HCT116 (cell line): ENCODE measurements around the gene EIF3A. TPM values are rescaled to one million over a fixed set of nuclear protein-coding genes. Genes with fewer than 3 reads are reported as not detected.
A peak's percentile ranks its signal among the peaks of the same experiment; 100 is the strongest.

Experiments
- ATAC-seq: fragments of 200-7000 bp; cut with Tn5 transposase; 2 replicates; pipeline ENCODE4 v1.9.1; 2020; ENCODE audit warnings: mild to moderate bottlenecking, moderate library complexity
- BruUV-seq: library from RNA; stranded (reverse); fragments of 400-500 nt; replicated peaks from 2 replicates; lab custom pipeline; 2021; lab: Mats Ljungman, UMichigan
- CTCF ChIA-PET: fragments of 300-600 bp; sonication (Branson Sonifier 250); formaldehyde crosslinking; loops from one replicate; lab custom pipeline; 2021; ENCODE audit warnings: antibody characterized with exemption; lab: Charles Lee
- POLR2A ChIA-PET: fragments of 300-600, 350-600 bp; sonication (Branson Sonifier 250); formaldehyde crosslinking; loops from one replicate; lab custom pipeline; 2021; ENCODE audit warnings: antibody characterized with exemption; lab: Charles Lee
- RAD21 ChIA-PET, 2 experiments: fragments of 300-600 bp; sonication (Branson Sonifier 250); formaldehyde crosslinking; loops; one replicate each; lab custom pipeline; 2023; ENCODE audit warnings: low total read pairs in 2 of 2; ENCODE audit not compliant: uncharacterized antibody in 2 of 2, unreplicated experiment in 2 of 2, low non-redundant PET in 1 of 2; lab: Charles Lee
- DNase-seq: peaks from one replicate; pipeline ENCODE4 v3.0.0-alpha.2; 2010; ENCODE audit warnings: low read depth, low spot score
- H2AFZ ChIP-seq: fragments of 200-600 bp; shearing (Covaris generic), sonication (generic); 2 replicates; pipeline ENCODE4 v1.6.1; 2017; ENCODE audit warnings: low read depth, mixed run types, mixed read lengths, antibody characterized with exemption, low read length; ENCODE audit not compliant: poor library complexity, severe bottlenecking
- H3K27ac ChIP-seq: 2 replicates; pipeline ENCODE4 v1.5.1; 2012; ENCODE audit warnings: low read depth, low read length
- H3K27me3 ChIP-seq: fragments of 200-600 bp; sonication (generic); 2 replicates; pipeline ENCODE4 v1.6.1; 2016; ENCODE audit warnings: mixed run types, low read length, mixed read lengths; ENCODE audit not compliant: insufficient read depth
- H3K36me3 ChIP-seq, 2 experiments: fragments of 200-500 bp in 1 of 2; fragments of 200-600 bp in 1 of 2; sonication (Bioruptor generic) in 1 of 2; sonication (generic) in 1 of 2; 2 replicates each; pipeline versions ENCODE4 v1.5.1 to v1.6.1; 2014 to 2016; ENCODE audit warnings: low read length in 2 of 2, inconsistent platforms in 1 of 2, mixed read lengths in 1 of 2, mixed run types in 1 of 2; ENCODE audit not compliant: insufficient read depth in 2 of 2, control insufficient read depth in 1 of 2
- H3K4me1 ChIP-seq, 2 experiments: fragments of 200-600 bp in 1 of 2; sonication (generic) in 1 of 2; 2 replicates each; pipeline versions ENCODE4 v1.5.1 to v1.6.1; 2012 to 2017; ENCODE audit warnings: low read length in 2 of 2, inconsistent platforms in 1 of 2, mild to moderate bottlenecking in 1 of 2, mixed read lengths in 1 of 2, mixed run types in 1 of 2, moderate library complexity in 1 of 2; ENCODE audit not compliant: insufficient read depth in 2 of 2, control insufficient read depth in 1 of 2
- H3K4me2 ChIP-seq: fragments of 200-600 bp; sonication (generic); 2 replicates; pipeline ENCODE4 v1.6.1; 2017; ENCODE audit warnings: mixed run types, low read length, mixed read lengths
- H3K4me3 ChIP-seq, 2 experiments: fragments of 200-600 bp in 1 of 2; sonication (generic) in 1 of 2; replicated peaks in 1 of 2; 2 replicates each; pipeline ENCODE4 v1.5.1; 2011 to 2016; ENCODE audit warnings: low read length in 2 of 2, control low read depth in 1 of 2, low read depth in 1 of 2, mild to moderate bottlenecking in 1 of 2, mixed read lengths in 1 of 2, mixed run types in 1 of 2
- H3K79me2 ChIP-seq: fragments of 200-600 bp; sonication (generic); 2 replicates; pipeline ENCODE4 v1.6.1; 2017; ENCODE audit warnings: mild to moderate bottlenecking, mixed run types, low read length, moderate library complexity, mixed read lengths; ENCODE audit not compliant: insufficient read depth
- H3K9ac ChIP-seq: fragments of 200-600 bp; sonication (generic); 2 replicates; pipeline ENCODE4 v1.6.1; 2016; ENCODE audit warnings: low read length, mixed read lengths
- H3K9me2 ChIP-seq: fragments of 200-600 bp; sonication (generic), shearing (Covaris generic); 2 replicates; pipeline ENCODE4 v1.6.1; 2017; ENCODE audit warnings: mixed run types, mild to moderate bottlenecking, moderate library complexity; ENCODE audit not compliant: insufficient read depth
- H3K9me3 ChIP-seq, 2 experiments: fragments of 200-500 bp in 1 of 2; fragments of 200-600 bp in 1 of 2; sonication (Bioruptor generic) in 1 of 2; sonication (generic) in 1 of 2; 2 replicates each; pipeline ENCODE4 v1.6.1; 2014 to 2017; ENCODE audit warnings: low read length in 2 of 2, mixed read lengths in 2 of 2, inconsistent platforms in 1 of 2, low read depth in 1 of 2, mild to moderate bottlenecking in 1 of 2, mixed run types in 1 of 2, moderate library complexity in 1 of 2; ENCODE audit not compliant: control insufficient read depth in 1 of 2, insufficient read depth in 1 of 2
- H4K20me1 ChIP-seq: fragments of 200-600 bp; sonication (generic), shearing (Covaris generic); 2 replicates; pipeline ENCODE4 v1.6.1; 2017; ENCODE audit warnings: mixed run types, mild to moderate bottlenecking, moderate library complexity; ENCODE audit not compliant: insufficient read depth
- ATF3 ChIP-seq: IDR thresholded peaks from 2 replicates; pipeline ENCODE4 v1.6.1; 2012
- CBX3 ChIP-seq: IDR thresholded peaks from 2 replicates; pipeline ENCODE4 v1.6.1; 2012; ENCODE audit warnings: low read depth
- CTCF ChIP-seq, 3 experiments: fragments of 200-600 bp in 1 of 3; sonication (generic) in 1 of 3; IDR thresholded peaks in 2 of 3; conservative IDR thresholded peaks in 1 of 3; 2 replicates each; pipeline ENCODE4 v1.5.1; 2012 to 2017; ENCODE audit warnings: low read depth in 2 of 3, low read length in 2 of 3, antibody characterized with exemption in 1 of 3, borderline replicate concordance in 1 of 3, control low read depth in 1 of 3, mild to moderate bottlenecking in 1 of 3, mixed read lengths in 1 of 3, mixed run types in 1 of 3, moderate library complexity in 1 of 3; ENCODE audit not compliant: insufficient read depth in 1 of 3
- EGR1 ChIP-seq: IDR thresholded peaks from 2 replicates; pipeline ENCODE4 v1.6.1; 2012; ENCODE audit warnings: low read depth
- ELF1 ChIP-seq: IDR thresholded peaks from 2 replicates; pipeline ENCODE4 v1.6.1; 2012; ENCODE audit warnings: low read depth, borderline replicate concordance
- FOSL1 ChIP-seq: IDR thresholded peaks from 2 replicates; pipeline ENCODE4 v1.6.1; 2012; ENCODE audit warnings: low read depth
- MAX ChIP-seq: IDR thresholded peaks from 2 replicates; pipeline ENCODE4 v1.6.1; 2012
- POLR2A ChIP-seq: IDR thresholded peaks from 2 replicates; pipeline ENCODE4 v1.7.0; 2011; ENCODE audit warnings: borderline replicate concordance; ENCODE audit not compliant: insufficient read depth, insufficient read length; ENCODE audit errors: extremely low read depth
- REST ChIP-seq: IDR thresholded peaks from 2 replicates; pipeline ENCODE4 v1.6.1; 2012; ENCODE audit warnings: low read depth
- YY1 ChIP-seq: IDR thresholded peaks from 2 replicates; pipeline ENCODE4 v1.6.1; 2011; ENCODE audit warnings: low read length, low read depth, moderate library complexity, mild to moderate bottlenecking; ENCODE audit not compliant: insufficient replicate concordance; ENCODE audit errors: extremely low read depth
- ZFX ChIP-seq: fragments of 450-650 bp; IDR thresholded peaks from 2 replicates; pipeline ENCODE4 v1.6.1; 2017
- ZNF274 ChIP-seq: fragments of 200-500 bp; sonication (Bioruptor generic); IDR thresholded peaks from 2 replicates; pipeline ENCODE4 v1.6.1; 2014; ENCODE audit warnings: mild to moderate bottlenecking, low read depth, low read length, inconsistent platforms
- intact Hi-C: fragments of 100-400 bp; cut with micrococcal nuclease; formaldehyde crosslinking; loops from 2 replicates; pipeline ENCODE4 v1.10.0; 2022
- total RNA-seq: library from RNA; stranded (reverse); gene quantifications from one replicate; pipeline ENCODE4 v1.2.1, GENCODE V29; 2021; ENCODE audit not compliant: unreplicated experiment

Gene EIF3A
- total RNA-seq, 1 experiment from 2014 or later: 271 TPM

- TF ChIP-seq CTCF (IDR thresholded peaks at IDR 0.05 in 2 of 3, conservative IDR thresholded peaks at IDR 0.05 in 1 of 3; ENCODE audit: borderline replicate concordance in 1 of 3, insufficient read depth in 1 of 3, low read depth in 2 of 3, low read length in 2 of 3): no peak
- TF ChIP-seq ELF1: no peak
- peak; percentile 71 for TF ChIP-seq EGR1
- TF ChIP-seq ZNF274: no peak
- peak; percentile 99 for TF ChIP-seq POLR2A
- TF ChIP-seq YY1: peak; percentile 86
- no peak for TF ChIP-seq ATF3
- TF ChIP-seq MAX: peak; percentile 98
These were observed at the start of gene EIF3A (continued) for GRCh38 chr10:119080521-119081259.

GRCh38 chr10:119129721-119130120, 49.1 kb upstream of the EIF3A start:
- BruUV-seq: no TSS peak
- H3K4me2 ChIP-seq: no peak overlapping the region
- H3K27me3 ChIP-seq: no peaks in the 10 kb centered on the region
- H3K9me3 ChIP-seq: no peaks in the 10 kb centered on the region
- H3K9ac ChIP-seq: no peak overlapping the region
- no peaks in the 10 kb centered on the region for H3K9me2 ChIP-seq
- RAD21 ChIA-PET: interaction anchor here in 1 of 2 experiments (0.7 kb wide), 1 partner anchor 140 kb away, joined by 4 read pairs; no protein-coding TSS in a partner anchor
- DNase-seq (no peak), ATAC-seq (no peak)
- POLR2A ChIA-PET: no interaction called here
- intact Hi-C loops: no loop called here
- no peaks in the 10 kb centered on the region for H4K20me1 ChIP-seq
- no peak overlapping the region for H3K27ac ChIP-seq
- peaks cover 13 to 33% of the 10 kb centered on the region in 2 experiments for H3K36me3 ChIP-seq
- no peak for TF ChIP-seq FOSL1
- TF ChIP-seq ZNF274: no peak
- TF ChIP-seq EGR1: no peak
- no peak for TF ChIP-seq CBX3
- no peak for TF ChIP-seq MAX
- no peak for TF ChIP-seq REST
- TF ChIP-seq ZFX: no peak
- H2AFZ ChIP-seq: no peak overlapping the region
- CTCF ChIA-PET: interaction anchor here (0.6 kb wide), 1 partner anchor 27 kb away, joined by 3 read pairs; no protein-coding TSS in a partner anchor
- H3K79me2 ChIP-seq: no peaks in the 10 kb centered on the region
- peaks cover 0 to 6% of the 10 kb centered on the region in 2 experiments; a peak in 1 of 4 replicates for H3K4me1 ChIP-seq
- H3K4me3 ChIP-seq: no peak overlapping the region
